ENCODE measurements around the gene AGAP9.
"Not testable (repeated sequence)": the region's sequence is repeated elsewhere in the genome, so short reads cannot be mapped to it uniquely, and the experiment has no call there.

AGAP9 gene

DNA sequence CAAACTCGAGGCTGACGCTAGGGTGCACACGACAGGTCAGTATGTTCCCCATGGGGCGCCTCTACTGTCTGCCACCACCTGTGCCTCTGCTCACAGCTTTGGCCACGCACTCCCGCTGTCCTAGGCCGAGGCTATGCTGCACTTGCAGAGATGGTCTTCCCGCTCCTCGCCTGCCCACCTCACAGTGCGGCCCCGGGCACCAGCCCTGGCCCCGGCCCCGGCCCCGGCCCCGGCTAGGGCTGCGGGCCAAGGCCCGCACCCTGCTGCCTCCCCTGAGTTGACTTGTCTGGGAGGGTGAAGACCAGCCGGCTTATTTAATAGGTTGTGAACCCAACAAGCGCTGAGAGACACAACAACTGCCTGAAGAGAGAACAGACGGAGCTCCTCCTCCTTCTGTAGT, at the start of gene AGAP9:
Gene AGAP9 (minus strand): TSS at position 164 of the 400 bp plus-strand sequence. CDS start 112 bp downstream, at position 52.
- DNase-seq, result not testable (repeated sequence)

DNA sequence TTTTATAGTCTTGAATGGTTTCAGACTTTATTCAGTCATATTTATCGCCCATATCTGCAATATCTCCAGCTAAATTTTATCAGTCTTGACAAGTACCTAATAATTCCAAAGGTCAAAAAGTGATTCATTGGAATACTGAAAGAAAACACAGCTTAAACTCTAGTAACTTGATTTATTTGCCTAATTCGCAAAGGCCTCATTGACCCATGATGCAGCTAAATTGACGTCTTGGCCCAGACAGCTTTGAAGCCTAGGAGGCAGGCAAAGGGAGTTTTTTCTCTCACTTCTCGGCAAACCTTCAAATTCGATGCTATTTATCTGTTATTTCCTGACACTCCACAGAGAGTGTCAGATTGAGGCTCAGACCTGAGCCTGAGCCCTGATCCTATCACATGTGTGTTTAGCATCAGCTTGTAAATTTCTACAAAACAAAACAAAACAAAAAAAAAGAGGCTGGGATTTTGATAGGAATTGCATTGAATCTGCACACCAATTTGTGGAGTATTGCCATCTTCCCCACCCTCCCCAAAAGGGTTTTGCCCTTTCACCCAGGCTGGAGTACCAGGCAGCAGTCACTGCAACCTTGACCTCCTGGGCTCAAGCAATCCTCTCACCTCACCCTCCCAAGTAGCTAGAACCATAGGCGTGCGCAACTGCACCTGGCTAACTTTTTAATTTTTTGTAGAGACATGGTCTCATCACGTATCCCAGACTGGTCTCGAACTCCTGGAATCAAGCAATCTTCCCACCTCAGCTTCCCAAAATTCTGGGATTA, 47.9 kb upstream of the AGAP9 start:
- not testable (repeated sequence) for DNase-seq

DNA sequence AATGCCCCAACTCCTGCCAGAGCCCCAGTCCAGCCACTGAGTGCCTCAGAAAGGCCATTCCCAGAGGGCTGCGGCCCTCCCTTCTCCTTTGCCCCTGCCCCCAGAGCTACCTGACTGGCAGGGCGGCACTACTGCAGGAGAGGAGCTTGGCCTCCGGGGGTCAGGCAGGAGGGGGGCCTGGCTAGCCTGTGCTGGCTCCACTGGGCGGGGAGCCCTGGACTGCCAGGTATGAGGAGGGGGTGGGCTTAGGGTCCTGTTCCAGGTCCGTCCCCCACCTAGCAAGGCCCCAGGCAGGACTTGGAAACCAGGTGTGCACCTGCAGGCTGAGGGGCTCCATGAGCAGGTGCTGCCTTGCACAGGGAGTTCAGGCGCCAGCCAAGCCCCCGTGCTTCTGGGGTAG, 43.3 kb upstream of the AGAP9 start:
- DNase-seq, result not testable (repeated sequence)

DNA sequence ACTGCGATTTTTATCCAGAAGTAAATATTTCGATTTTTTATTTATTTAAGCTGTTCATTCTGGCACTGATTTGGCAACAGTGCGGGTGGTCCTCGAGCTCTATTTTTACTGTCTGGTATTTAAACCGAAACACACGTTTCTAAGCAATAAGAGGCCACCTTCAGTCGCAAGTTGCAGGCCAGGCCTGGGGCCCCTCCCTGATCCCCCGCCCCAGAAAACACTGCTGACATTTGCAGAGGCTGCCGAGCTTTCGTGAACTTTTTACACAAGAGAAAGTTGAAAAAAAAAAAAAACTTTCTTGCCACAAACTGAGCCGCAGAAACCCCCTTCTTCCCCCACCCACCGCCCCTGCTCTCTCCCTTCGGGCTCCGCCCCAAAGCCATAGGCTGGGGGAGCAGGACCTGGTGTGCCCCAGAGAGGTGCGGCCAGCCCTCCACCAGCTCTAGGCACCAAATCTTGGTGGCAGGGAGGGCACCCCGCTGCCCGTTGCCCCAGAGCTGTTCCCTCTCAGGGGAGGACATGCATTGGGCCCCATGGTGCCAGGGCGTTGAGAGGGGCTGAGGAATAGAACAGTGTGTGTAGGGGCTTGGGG, 42.8 kb upstream of the AGAP9 start:
- DNase-seq, result not testable (repeated sequence)

DNA sequence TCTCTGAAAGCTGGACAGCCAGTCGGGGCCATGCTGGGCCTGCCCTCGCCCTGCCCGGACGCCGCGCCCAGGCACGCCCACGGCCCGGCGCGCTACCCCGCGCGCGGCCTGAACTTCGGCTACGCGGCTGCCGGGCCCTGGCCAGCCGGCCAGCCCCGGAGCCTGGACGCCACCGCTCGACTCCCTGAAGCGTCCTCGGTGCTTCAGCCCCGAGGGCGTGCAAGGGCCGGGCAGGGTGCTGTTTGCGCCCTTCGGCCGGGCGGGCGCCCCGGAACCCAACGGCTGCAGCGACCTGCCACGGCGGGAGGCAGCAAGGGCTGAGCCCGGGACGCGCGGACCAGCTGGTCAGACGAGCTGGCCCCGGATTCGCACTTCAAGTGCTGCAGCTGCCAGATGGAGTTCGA, 42.1 kb upstream of the AGAP9 start:
- DNase-seq, result not testable (repeated sequence)

DNA sequence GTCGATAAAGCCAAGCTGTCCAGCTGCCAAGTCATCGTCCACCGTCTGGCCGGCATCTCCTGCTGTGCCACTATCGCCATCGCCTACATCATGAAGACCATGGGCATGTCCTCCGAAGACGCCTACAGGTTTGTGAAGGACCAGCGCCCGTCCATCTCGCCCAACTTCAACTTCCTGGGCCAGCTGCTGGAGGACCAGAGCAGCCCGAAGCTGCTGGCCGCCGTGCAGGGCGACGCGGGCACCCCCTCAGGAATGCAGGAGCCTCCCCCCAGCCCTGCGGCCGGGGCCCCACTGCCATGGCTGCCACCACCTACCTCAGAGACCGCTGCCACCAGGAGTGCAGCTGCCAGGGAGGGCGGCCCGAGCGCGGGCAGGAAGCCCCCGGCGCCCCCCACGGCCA, 41.5 kb upstream of the AGAP9 start:
- not testable (repeated sequence) for DNase-seq

DNA sequence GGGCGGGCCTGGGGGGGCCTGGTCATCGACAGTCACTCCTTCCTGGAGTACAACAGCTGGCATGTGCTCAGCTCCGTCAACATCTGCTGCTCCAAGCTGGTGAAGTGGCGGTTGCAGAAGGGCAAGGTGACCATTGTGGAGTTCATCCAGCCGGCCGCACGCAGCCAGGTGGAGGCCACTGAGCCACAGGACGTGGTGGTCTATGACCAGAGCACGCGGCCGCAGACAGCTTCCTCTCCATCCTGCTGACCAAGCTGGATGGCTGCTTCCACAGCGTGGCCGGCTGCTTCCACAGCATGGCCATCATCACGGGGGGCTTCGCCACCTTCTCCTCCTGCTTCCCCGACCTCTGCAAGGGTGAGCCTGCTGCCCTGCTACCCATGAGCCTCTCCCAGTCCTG, 40.9 kb upstream of the AGAP9 start:
- DNase-seq, result not testable (repeated sequence)

DNA sequence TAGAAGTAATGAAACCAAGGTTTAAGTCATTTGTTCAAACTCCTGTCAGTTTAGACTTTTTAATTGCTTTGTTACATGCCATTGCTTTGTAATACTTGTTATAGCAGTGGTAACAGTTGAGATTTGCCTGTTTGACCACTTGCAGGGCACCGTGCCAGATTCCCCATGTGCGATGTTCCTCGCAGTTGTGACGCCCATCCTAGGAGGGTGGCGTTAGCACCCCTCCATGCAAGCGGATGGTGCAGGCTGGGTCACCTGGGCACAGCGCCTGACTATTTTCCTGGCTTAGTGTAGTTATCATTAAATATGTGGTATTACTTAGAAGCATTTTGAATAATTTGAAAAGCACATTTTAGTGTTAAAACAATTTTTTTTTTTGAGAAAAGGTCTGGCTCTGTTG, 37.0 kb upstream of the AGAP9 start:
- not testable (repeated sequence) for DNase-seq

DNA sequence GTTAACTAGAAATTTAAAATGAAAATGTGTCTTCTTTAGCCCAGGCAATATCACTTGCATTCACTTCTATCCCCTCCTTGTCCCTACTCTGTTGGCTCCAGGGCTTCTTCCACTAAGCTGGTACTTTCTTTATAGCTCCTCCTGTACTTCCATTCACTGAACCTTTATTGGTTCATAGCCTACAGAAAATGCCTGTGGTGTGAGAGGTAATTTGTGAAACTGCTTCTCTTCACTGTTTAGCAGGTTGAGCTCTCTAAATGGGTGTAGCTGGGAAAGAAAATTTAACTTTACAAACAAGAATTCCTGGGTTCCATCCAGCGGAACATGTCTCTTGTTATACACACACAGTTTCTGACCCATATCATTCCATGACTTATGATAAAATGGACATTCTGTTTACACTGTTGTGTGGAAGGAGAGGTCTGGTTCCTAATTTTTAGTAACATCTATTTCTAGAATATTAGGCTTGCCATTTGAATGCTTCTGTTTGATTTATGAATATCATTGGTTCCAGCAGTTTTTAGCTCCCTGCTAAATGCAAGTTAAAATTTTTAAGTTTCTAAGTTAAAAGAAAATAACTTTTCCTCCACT, 36.4 kb upstream of the AGAP9 start:
- not testable (repeated sequence) for DNase-seq

DNA sequence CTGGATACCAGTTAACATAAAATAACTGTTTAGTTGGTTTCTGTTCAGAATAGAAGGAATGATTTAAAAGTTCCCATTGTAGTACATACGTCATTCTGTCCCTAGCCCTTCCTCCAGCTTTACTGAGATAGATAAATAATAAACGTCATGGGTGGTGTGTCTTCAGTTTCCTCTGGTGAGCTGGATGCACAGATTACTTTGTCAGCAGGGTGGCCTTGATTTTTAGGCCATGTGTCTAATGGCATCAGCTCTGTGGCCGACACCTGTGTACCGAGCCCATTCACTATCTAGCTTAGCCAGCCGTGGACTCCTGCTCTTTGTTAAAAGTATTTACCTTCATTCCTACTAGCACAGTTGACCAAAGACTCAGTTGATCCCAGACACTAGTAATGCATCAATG, 34.7 kb upstream of the AGAP9 start:
- not testable (repeated sequence) for DNase-seq

DNA sequence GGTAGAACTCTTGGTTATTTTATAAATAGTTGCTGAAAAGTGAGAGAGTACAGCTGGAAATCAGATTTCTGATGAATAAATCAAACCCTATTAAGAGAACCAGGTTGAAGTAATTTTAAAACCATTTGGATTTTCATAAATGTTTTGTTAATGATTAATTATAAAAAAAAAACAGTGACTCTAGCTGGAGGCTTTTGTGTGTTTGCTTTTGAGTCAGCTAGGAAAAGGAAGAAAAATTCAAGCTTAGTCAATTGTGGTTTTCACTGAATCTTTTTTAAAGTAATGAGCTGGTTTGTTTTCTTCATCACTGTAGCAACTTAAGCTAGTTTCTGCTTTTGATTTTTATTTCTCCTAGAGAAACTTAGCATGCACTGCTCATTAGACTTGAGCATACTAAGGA, 34.2 kb upstream of the AGAP9 start:
- DNase-seq, result not testable (repeated sequence)

DNA sequence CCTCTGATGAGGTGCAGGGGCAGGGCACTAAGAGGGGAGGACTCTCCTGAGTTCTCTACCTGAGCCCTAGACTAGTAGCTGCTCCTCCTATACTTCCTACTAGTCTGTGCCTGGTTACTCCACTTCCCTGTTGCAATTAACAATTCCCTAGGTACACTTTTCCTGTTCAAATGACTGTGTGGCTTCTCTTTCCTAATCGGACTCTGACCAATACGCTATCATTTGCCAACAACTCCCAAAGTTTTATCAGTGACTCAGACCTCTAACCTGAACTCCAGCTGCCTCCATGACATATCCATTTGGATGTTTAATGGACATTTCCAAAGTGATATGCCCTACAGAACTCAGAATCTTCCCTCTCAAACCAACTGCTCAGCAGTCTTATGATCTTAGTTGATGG, 31.9 kb upstream of the AGAP9 start:
- not testable (repeated sequence) for DNase-seq

DNA sequence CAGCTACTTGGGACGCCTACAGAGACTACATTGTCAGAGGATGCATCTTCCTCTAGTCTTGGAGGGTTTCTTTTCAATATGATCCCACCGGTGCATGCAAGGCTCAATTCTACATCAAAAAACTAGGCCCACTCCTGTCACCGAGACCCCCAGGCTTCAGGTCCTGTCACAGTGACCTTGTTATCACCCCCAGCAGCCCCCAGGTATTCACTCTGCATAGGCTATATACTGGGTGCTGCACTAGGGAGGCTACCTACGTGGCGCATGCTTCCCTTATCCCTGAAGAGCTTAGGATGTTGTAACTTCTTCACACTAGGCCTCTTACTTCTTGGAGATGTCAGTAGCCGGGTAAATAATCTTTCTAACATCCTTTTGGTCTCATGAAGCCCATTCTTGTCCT, 31.1 kb upstream of the AGAP9 start:
- DNase-seq, result not testable (repeated sequence)

DNA sequence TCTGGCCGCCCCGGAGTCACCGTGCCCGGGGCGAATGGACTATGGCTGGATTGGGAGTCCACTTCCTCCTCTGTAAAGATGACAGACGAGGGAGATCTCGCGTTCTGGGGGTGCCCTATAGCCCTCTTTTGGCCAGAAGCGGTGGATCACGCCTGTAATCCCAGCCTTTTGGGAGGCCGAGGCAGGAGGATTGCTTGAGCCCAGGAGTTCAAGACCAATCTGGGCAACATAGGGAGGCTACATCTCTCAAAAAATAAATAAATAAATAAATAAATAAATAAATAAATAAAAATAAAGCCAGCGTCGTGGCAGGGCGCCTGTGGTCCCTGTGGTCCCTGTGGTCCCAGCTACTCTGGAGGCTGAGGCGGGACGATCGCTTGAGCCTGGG, 30.4 kb upstream of the AGAP9 start:
- DNase-seq, result not testable (repeated sequence)

DNA sequence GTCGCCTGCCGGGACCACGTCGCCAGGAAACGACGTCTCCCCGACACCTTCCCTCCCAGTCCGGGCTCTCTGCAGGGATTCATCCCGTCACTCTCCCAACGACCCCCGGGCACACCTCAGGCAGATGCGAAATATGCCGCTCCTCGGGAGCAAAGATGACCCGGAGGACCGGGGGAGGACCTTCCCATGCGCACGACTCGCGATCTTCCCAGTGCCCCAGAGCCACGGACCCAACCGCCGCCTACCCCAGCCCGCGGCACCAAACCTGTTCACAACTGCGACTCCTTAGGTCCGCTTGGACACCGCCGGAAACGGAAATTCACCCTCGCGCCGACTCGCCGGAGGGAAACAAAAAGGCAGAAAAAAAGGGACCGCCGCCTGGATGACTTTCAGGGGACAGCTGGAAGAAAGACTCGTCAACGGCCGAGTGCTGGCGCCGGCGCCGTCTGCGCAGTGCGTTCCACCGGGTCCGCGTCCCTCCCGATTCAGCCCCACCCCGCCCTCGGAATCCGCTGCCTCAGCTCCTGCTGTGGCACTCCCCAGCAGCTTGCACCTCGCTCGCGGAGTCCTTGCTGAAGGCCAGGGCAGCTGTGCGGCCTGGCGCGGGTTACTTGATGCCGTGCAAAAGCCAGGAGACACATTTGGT, 29.9 kb upstream of the AGAP9 start:
- DNase-seq, result peak; percentile 67

DNA sequence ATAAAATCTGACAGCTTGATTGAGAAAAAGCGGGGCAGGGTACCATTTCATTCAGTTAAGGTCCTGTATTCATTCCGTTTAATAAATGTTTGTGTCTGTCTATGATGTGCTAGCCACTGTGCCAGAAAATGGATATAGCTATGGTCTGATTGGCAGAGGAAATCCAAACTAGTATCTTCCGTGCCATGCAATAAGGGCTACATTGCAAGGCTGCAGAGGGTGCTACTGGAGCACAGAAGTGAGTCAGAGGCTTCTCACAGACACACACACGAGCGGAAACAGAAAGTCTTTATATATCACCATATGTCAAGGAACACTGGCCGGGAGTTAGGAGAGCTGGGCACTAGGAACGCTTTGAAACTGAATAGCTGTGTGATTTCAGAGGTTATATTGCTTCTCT, 29.3 kb upstream of the AGAP9 start:
- peak; percentile 52 for DNase-seq

DNA sequence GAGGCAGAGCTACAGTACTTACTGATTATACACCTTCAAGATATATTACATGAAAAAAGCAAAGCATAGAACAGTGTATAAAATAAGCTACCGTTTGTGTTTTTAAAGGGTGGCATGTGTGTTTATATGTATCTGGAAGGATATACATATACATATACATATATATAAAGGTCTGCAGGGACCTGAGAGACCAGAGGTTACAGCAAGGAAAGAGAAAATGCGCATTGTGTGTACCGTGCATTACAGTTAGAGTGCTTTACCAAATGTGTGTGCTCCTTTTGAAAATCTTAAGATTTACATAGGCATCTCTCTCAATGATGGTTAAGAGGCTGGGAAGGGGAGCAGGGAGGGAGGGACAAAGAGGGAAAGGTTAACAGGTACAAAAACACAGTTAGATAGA, 23.8 kb upstream of the AGAP9 start:
- DNase-seq, result not testable (repeated sequence)

DNA sequence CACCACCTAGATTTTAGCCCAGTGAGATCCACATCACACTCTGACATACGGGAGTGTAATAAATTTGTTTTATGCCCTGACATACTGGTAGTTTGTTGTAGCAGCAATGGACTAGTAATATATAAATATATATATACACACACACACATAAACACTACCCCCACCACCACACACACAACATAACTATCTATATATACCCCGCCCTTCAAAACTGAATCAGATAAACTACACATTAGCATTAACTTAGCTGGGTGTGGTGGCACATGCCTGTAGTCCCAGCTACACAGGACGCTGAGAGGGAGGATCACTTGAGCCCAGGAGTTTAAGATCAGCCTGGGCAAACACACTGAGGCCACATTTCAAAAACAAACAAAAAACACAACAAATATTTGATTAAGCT, 13.0 kb upstream of the AGAP9 start:
- DNase-seq, result not testable (repeated sequence)

DNA sequence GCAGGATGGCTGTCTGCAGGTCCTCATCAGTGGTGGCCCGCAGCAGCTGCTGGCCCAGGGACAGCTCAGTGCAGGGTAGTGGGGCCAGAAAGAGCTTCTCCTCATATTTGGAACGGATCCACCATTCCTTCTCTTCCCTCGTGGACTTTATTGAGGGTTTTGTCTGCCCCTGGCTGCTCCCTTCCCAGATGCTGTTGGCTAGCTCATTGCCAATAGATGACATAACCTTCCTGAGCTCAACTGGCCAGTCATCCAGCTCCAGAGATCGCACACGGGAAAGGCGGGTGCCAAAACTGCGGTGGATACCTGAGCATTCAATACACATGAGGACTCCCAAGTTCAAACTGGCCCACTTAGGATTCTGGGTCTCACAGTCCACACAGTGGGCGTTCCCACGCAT, 21.1 kb downstream of the AGAP9 start:
- DNase-seq, result not testable (repeated sequence)

DNA sequence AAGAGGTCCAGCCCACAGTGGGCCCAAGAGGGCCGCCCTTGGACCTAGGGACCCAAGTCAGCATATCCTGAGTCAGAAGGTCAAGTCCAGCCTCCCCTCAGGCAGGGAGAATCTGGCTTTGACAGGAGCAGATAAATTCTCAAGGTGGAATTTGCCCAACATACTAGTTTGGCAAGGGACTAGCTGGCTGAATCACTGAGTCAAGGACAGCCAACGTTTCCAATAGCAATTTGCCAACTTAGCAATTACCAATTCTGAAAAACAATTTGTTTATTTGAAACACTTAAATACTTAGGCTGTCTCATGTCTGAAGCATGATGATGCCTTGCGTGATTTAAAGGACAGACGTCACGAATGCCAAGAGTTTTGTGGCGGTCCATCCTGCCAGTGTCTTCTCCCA, 29.2 kb downstream of the AGAP9 start:
- DNase-seq, result not testable (repeated sequence)

DNA sequence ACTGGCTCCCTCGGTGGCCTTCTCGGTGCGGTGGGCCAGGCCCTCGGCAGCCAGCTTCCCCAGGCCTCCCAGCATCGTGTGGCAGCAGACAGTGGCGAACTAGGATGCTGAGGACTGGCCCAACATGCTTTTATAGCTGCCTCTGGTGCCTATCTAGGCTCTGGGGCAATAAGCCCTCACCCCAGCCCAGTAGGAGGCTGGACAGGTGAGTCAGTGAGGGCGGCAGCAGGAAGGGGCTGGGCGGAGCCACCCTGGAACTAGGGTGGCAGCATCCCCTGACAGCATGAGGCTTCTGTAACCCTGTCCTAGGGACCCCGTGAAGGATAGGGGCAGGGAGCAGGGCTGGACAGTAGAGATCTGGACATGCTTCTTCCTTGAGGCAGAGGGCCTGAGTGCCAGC, 31.8 kb downstream of the AGAP9 start, which contains the start of gene FAM25G:
Gene FAM25G (minus strand): TSS at position 101 of the 400 bp plus-strand sequence. CDS start 26 bp downstream, at position 75.
- DNase-seq, result not testable (repeated sequence)

DNA sequence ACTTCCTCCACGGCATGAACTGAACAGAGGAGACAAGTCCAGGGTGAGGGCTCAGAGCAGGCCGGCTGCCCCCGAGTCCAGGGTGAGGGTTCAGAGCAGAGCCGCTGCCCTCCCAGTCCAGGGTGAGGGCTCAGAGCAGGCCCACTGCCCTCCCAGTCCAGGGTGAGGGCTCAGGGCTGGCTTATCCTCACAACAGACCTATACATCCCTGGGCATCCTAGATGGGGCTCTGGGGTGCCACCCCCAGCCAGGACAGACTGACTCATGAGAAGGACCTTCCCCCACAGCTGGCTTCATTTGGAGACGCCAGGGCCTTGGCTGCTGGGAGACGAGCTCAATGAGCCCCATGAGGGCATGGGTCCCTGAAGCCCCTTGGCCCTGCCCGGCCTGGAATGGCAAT, 33.8 kb downstream of the AGAP9 start:
- not testable (repeated sequence) for DNase-seq

DNA sequence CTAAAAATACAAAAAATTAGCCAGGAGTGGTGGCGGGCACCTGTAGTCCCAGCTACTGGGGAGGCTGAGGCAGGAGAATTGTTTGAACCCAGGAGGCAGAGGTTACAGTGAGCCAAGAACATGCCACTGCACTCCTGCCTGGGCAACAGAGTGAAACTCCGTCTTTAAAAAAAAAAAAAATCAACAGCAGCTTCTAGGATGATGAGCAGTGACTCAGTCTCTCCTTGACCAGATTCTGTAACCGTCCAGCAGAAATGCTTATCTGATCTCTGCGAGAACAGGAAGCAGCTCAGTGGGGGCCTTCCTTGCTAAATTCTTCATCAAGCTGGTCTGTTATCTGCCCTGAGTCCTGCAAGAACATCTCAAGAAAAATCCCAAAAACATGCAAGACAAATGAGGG, 37.5 kb downstream of the AGAP9 start:
- DNase-seq, result not testable (repeated sequence)
